Renal pelvis (tissue), 4 donors: ENCODE results near the gene ZFP36L2. TPM values are rescaled to one million over a fixed set of nuclear protein-coding genes. Genes with fewer than 3 reads are reported as not detected.

ENCODE experiments used
- DNase-seq: peaks from one replicate; pipeline ENCODE4 v3.0.0-alpha.2; 2013
- polyA plus RNA-seq, 3 donors: library from polyadenylated mRNA; unstranded; fragments of 120-200 nt; gene quantifications; one replicate each; pipeline ENCODE4 v1.2.1, GENCODE V29; 2013; ENCODE audit not compliant: insufficient read length in 3 of 3

Gene ZFP36L2
- polyA plus RNA-seq, 3 donors, result 92.4 to 97.7 (median 94.6) TPM

DNA sequence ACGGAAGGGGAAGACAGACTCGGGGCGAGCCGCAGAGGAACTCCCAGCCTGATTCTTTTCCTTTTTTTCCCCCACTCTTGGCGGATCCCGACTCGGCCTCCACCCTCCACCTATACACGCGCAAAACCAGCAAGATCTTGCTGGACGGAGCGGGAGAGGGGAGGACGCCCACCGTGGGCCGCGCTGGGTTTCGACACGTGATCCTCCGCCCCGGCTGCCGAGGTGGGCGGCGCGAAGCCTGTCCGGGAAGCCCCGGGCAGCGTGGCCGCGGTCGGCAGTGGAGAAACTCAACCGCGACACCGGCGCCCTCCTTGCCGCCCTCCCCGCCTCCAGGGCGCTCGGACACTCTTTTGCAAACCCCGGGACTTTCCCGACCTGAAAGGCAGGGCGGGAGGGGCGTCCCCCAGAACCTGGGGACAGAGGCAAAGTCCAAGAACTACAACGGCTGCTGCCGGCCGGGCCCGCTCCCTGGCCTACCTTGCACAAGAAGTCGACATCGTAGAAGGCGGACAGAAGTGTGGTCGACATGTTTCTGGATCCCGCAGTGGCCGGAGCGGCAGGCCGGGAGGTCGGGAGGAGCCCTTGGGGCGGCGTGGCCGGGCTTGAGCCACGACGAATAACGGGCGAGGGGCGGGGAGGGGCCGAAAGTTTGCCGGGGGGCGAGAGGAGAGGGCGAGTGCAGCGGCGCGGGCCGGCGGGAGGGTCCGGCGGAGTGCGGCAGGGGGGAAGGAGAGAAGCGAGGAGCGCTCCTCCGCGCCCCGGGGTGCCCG lies 433 bp downstream of the ZFP36L2 start:
- peak; percentile 64 for DNase-seq

DNA sequence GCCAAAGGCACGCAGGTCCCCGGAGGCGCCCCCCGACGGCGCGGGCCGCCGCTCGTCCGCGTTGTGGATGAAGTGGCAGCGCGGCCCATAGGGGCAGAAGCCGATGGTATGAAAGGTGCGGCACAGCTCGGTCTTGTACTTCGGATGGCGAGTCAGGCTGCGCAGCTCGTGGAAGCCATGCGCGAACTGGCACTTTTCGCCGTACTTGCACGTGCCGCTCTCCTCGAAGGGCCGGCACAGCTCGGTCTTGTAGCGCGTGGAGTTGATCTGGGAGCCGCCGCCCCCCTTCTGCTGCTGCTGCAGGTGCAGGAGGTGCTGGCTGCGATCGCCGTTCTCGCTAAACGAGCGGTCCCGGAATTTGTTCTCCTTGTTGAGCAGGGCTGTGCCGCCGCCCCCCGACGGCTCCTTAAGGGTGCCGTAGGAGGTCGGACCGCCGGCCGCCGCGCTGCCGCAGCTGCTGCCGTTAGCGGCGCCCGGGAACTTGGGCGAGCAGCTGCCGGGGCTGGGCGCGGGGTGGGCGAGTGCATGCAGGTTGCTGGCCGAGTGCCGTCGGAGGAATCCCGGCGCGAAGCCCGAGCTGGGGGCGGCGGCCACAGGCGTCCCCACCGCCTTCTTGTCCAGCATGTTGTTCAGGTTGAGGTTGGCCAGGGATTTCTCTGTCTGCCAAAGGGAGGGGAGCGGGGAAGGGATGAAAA lies 1.2 kb downstream of the ZFP36L2 start:
- DNase-seq, result no peak

DNA sequence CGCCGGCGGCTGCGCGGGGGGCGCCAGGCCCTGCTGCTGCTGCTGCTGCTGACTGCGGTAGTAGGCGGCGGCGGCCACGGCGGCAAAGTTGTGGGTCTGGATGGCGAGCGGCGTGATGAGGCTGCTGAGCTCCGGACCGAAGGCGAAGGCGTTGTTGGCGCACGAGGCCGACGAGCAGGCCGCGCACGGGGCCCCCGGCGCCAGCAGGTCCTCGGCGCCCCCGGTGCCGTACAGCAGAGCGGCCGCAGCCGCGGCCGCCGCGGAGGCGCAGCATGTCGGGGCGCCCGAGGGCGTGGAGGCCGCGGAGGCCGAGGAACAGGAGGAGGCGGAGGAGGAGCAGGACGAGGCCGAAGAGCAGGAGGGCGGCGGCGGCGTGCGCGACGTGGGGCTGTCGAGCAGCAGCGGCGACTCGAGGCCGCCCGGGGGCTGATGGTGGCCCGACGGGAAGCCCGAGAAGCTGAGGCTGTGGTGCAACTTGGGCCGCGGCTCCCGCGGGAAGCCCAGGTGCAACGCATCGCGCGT lies 1.8 kb downstream of the ZFP36L2 start:
- DNase-seq, result no peak

DNA sequence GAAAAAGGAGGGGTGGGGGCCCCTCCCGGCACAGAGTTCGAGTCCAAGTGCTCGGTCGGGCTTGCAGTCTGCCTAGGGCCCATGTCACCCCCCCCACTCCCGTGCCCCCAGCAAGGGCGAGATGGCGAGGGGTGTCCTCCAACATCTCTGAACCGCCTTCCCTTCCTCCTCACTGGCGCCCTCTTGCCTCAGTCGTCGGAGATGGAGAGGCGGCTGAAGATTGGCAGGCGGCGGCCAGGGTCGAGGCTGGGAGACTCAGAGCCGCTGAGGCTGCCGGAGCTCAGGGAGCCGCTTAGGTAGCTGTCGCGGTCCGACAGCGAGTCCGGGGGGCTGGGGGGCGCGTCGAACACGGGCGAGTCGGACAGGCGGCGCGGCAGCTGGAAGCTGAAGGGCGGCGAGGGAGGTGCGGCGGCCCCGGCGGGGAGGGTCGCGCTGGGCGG lies 2.3 kb downstream of the ZFP36L2 start:
- peak; percentile 74 for DNase-seq

DNA sequence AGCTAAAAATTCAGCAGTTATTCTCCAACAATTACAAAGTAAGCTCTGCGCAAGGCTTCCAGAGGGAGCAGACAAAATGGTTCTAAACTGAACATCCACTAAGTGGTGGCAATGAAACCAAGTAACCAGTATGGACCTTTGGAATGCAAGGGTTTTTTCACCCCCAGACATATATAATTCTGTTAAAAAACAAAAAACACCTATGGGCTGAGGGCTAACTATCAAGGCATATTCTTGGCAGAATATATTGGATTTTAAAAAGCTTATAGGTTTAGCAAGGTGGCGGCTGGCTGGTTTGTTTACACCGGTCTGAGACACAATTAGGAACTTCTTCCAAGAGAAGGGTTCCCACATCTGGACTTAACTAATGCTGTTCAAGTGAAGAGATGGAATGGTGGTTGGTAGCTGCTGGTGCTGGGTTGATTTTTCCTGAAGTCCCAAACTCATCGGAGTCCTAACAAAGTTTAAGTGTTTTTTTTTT lies 2.8 kb downstream of the ZFP36L2 start:
- DNase-seq, result no peak

DNA sequence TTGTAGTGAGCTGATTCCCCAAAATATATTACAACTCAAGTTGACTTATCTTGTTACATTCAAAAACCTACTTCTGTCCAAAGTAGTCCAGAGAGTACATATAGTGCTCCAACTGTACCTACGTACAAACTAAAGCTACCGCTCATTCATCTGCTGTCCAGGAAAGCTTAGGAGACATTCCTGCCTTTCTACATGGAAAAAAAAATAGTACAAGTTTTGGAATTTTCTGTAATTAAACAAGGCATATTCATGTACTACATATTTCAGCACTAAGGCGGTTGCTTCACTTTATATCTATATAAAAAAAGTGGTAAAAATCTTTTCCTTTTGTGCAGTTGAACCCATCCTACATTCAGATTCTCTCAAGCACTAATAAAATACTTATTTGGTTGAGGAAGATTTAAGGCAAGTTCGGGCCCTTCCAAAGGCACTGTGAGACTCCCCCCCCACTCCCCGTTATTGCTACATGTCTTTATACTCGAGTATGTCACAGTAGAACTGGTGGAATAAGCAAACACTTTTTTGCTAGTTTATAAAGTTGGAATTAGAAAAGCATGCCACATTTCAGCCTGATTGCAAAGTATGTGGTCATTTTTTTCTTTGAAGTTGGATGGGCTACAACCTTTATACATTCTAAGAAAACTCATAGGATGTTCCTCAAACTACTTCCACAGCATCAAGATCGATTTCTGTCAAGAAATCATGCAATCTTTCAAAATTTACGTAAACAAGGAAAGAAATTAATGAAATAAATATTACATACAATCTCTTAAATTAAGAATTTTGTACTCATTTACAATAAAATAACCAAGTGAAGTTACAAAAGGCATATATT lies 3.7 kb downstream of the ZFP36L2 start:
- no peak for DNase-seq

DNA sequence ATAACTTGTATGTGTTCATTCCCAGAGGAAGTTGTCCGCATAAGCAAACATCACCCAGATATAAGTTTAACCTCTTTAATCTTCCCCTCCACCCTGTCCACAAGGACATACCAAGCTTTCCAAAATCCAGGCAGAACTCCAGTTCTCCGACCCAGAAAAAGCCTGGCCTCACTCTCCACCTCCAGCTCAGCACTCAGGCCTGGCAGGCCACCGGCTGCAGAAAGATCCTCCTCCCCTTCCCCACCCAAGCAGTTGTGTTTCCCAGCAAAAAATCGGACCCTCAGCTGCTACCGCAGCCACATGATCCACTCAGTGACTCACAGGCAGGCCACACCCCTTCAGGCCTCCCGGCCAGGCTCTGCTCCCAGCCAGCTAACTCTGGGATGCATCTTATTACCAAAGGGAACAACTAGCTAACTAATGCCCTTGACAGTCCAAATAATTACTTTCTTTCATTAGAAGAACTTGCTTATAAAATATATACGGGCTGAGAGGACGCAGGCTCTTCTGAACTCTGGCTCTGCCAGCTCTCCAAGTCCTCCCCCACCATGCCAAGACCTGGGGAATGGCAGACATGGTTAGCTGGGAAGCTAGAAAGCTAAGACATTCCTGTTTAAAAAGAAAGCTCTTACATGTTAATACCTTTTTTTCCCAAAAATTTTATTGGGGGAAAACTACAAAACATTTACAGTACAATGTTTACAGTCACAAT lies 4.5 kb downstream of the ZFP36L2 start:
- peak; percentile 94 for DNase-seq

DNA sequence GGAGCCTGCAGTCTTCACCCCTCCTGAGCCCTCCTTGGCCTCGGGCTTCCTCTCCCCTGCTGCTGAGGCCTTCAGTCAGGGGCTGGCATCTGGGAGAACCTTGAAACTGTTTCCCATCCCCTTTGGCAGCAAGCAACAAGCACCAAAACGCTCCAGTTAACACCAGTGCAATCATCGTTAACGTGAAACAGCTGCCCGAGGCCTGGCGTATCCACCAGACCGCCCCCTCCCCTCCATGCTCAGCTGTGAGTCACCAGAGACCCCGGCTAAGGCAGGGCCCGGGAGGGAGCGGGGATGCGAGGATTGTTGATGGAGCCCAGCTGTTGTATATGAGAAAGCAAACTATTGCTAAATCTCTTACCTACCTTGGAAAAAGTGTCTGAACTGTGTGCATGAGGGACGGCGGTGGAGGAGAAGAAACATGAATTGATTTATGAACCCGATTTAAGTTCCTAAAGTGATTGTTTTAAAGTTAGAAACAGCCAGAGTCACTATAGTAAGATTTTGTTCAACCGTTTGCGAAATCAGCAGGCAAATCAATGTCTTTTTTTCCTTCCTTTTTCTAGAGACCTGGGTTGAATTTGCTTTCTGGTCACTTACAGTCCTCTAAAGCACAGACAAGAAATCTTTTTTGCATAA lies 5.2 kb downstream of the ZFP36L2 start:
- peak; percentile 96 for DNase-seq

DNA sequence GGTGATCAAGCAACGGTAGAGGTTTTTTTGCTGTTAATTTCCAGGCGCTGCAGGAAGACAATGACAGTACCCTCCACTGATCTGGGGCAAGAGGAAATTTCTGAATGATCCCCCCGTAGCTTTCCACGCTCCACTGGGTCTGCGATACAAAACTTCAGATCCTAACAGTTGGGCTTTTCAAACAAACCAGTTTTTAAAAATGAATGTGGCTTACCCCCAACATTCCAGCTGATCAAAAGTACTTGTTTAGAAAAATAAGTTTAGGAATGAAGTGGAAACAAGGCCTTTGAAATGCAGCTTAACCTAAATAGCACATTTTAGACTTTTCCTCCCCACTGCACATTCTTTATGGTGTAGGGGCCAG lies 5.7 kb downstream of the ZFP36L2 start:
- DNase-seq, result no peak

DNA sequence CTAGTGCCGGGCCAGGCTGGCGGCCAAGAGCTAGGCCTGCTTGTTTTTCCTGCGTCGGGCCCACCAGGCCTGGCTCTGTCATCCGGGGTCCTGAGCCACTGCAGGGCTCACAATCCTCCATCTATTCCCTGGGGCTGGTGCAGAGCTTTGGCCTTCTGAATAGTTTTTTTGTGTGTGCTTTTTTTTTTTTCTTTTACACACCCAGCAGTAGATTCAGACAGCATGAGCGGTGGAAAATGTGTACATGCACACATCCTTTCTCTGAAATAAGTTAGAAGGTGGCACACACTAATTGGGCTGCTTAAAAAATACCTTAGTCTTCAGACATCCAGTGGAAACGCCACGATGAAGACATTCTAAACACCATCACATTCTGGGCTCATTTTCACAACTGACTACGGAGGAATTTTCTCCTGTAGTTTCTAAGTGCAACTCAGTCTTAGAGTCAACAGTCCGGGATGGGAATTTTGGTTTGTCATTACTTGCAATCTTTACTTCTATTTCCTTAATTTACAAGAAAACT lies 6.1 kb downstream of the ZFP36L2 start:
- DNase-seq, result no peak

DNA sequence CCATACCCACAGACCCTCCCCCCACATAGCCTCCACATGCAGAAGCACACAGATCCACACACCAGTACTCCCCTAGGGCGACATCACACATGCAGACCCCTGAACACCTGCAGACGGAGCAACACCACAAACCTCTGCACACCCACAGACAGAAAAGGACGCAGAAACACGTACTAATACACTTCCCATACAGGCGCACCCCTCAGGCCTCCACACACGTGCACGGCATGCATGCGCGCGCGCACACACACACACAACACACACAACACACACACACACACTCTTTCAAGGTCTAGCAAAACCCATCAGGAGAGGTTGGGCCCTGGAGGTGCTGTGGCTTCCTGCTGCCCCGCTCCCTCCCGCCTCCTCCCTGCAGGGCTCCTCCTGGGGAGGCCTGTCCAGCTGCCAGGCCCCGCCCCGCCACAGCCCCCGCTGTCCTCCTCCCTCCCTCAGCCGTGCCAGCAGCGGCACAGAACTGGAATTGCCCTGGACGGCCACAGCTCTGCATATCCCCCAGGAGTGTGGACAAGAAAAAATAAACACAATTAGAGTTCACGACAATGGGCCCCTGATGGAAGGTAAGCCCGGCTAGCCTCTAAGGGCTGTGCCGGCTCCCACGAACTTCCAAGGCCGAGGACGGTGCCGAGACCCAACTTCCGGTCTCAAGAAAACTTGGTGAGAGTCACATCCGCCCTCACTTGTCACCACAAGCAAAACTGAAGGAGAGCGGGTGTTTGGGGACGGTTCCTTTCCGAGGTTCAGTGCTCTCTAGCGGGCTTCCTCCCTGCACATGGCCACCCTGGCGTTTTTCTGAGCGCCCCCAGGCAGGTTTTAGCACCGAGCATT lies 6.8 kb downstream of the ZFP36L2 start:
- DNase-seq, result peak; percentile 74

DNA sequence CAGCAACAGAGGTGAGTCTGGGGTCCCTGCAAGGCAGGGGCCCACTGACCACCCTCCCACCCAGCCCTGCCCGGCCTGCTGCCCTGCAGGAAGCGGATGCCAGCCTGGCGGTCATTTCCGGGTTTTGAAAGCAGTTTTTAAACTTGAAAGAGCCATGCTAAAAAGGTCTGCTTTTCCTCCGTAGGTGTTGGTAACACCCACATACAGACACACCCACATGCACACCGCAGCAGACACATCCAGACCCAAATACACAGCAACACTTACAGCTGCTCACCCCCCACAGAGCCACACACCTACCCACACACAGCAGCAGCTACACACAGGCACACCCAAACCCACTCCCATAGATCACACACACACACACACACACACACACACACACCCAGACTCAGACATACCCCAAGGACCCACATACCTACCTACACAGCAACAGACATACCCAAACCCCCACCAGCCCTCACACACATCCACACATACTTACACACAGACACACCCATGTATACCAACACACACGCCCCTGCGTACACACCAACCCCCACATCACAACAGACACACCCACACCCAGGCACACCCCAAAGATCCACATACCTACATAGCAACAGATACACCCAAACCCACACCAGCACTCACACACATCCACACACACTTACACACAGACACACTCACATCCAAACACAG lies 7.6 kb downstream of the ZFP36L2 start:
- DNase-seq, result no peak

DNA sequence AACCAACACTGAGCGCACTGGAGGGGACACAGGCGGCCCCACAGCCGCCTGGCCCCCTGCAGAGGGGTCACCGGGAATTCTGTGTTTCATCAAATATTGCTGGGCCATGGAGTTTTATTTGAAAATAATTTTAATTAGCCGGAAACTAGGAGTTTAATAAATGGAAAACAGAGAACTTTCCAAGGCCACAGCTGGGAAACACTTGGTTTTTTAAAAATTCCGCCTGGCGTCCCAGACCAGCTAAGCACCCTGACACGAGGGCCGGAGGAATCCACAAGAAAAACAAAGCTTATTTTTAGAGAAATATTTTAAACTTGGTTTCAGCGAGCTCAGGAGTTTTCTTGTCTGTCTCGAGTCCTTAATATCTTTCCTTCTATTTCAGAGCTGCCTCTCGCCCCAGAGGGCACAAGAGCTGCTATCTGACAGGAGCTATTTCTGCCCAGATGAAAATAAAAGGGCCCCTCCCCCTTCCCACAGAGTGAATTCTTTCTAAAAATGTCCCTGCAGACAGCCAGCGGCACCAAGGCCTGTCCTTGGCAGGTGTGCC lies 8.2 kb downstream of the ZFP36L2 start:
- DNase-seq, result peak; percentile 71

DNA sequence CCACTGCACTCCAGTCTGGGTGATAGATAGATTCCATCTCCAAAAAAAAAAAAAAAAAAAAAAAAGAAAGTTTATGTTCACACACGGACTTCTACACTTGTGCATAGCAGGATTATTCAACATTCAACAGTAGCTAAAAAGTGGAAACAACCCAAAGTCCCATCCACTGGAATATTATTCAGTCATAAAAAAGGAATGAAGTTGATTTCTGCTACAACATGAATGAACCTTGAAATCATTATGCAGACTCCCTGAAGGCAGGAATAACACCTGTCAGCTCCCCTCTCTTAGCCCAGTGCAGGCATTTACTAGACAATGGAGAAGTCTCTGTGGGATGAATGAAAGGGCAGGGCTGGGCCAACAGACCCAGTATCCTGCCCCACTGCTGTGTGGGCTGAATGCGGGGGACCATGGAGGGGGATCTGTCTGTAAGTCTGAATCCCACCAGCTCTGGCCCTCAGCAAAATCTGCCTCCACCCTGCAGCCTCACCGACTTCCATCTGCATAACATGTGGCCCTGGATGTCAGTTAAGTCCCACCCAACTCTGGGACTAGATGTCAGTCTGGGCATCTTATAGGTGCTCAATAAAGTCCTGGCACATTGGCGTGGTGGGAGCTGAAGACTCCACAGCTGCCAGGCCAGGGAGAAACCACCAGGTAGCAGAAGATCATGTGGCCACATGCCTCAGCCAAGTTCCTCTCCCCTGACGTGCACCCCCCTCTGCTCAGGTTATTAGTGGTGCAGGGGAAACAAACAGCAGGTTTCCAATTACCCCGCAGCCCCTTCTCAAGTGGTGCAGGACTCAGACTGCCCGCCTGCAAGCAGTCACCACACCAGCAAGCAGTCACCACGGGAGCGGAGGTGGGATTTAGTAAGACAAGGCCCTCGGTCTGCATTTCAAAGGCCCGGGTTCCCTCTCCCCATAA lies 8.9 kb downstream of the ZFP36L2 start:
- DNase-seq, result peak; percentile 89

DNA sequence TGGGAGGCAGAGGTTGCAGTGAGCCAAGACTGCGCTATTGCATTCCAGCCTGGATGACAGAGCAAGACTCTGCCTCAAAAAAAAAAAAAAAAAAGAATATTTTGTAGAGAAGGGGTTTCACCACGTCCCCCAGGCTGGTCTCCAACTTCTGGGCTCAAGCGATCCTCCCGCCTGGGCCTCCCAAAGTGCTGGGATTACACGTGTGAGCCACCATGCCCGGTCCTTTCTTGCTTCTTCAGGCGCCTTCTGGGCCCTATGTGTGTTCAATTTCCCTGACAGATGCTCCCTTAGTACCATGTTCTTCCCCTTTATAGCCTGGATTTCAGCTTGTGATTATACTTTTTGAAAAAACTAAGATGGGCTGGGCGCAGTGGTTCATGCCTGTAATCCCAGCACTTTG lies 9.8 kb downstream of the ZFP36L2 start:
- DNase-seq, result no peak

DNA sequence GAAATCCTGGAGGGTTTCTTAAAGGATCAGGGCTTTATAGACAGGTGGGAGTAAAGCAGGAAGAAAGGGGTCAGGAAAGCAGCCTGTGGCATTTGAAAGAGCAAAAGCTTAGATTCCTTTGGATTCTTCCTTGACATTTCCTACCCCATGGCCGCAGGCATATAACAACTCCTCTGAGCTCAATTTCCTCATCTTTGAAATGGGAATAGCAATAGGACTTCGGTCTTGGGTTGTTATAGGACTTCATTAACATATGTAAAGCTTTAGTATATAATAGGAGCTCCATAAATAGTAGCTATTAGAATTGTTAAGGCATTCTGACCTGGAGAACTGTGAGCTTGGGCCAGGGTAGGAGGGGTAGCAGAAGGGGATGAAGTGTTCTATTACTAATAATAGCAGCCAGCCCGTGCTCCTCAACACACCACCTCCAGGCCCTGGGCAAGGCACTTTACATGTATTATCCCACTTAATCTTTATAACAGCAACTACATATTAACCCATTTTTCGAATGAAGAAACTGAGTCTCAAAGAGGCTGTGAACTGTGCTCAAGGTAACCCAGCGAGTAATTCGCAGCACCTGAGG lies 10.6 kb downstream of the ZFP36L2 start:
- DNase-seq, result no peak

DNA sequence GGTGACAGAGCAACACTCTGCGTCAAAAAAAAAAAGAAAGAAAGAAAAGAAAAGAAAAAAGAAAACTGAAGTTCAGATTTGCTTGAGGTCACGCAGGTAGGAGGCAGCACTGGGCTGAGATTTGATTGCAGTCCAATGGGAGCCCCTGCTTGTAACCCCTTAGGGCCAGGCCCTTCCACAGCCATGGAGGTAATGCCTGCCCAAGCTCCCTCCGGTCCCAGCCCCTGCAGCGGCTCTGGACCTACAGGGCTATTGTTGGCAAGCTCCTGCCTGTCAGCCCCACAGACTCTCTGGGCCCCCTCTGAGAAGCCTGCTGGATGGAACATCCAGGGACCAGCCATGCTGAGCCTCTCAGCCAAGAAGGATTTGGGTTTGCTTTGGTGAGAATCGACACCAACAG lies 12.2 kb downstream of the ZFP36L2 start:
- DNase-seq, result no peak
